HG03045 (cell line): ENCODE measurements around the gene KCNJ6.

Experiments used
- ATAC-seq: cut with Tn5 transposase; IDR thresholded peaks from one replicate; pipeline ENCODE4 v1.9.1; 2021; ENCODE audit warnings: mild to moderate bottlenecking, moderate library complexity; ENCODE audit not compliant: unreplicated experiment

The KCNJ6 gene

DNA sequence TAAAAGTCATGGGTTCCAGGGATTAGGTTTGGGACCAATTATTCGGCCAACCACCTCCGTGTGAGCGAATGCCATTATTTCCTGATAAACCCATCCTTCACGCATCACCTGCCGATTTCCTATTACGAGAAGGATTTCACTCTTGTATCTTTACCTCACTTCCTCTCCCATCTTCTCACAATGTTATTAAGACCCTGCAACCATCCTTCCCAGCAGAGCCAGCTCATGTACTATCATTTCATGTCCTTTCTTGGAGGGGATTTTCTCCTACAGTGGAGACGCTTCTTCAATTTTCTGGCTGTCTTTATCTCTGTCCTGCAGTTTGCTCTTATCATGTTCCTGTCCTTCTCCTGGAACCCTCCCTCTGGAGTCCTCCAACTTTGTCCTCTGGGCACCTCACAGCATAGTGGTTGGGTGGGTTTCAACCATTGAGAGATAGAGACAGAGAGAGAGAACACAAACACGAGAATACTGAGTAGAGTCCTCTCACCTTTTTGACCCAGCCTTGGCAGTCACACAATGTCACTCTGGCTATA lies 357.5 kb downstream of the KCNJ6 start:
- ATAC-seq = no peak
